GM21737 (cell line): ENCODE data around the gene KLHL6.
"Not testable (repeated sequence)": the region's sequence is repeated elsewhere in the genome, so short reads cannot be mapped to it uniquely, and the experiment has no call there.

Experiments
- ATAC-seq: cut with Tn5 transposase; IDR thresholded peaks from one replicate; pipeline ENCODE4 v1.9.1; 2021; ENCODE audit warnings: mild to moderate bottlenecking, moderate library complexity; ENCODE audit not compliant: unreplicated experiment

The KLHL6 gene

DNA sequence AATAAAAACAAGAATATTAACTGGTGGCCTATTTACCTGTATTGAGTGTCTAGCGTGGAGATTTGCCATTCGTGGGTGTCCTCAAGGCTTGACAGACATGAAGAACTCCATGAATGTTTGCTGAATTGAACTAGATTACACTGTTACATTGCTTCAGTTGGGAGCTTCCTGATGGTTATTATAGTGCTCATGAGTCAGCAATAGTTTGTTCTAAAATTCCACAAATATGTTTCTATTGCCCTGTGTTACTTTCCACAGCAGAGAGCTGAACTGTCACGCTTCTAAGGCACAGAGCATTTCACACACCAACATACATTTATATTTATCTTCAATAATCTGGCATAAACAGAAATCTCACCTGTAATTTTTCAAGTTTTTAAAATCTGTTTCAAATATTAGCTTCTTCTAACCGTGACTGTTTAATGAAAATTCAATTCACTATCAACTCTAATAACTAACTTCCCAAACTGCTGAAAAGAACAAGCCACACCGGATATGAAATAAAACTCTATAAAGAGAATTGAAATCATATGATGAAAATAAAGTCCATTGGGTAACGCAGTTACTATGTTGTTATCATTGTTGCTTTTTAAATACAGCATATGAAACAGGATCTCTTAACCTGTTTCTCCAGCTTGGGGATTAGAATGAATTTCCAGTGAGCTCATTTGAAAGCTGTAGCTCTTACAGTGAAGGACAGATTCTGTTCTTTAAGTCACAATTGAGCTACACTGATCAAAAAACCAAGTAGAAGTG, 65.9 kb downstream of the KLHL6 start:
- no peak for ATAC-seq

DNA sequence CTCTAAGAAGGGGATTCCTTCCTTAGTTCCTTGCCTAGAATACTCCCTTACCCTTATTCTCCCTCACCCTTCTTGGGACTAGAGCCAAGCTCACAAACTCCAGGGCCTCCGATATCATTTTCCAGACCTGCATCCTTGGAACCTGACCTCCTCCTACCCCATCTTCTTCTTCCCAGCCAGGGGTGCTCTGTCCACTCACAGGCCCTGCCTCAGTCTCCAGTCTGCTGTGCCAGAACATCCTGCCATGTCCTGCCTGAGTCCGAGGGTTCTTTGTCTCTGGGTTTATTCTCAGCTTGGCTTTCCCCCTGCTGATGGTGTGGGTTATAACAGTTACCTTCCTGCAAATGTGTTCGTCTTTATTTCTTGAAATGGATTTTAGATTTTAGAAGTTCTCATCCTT, 67.2 kb downstream of the KLHL6 start:
- ATAC-seq = no peak

- ATAC-seq = no peak
Observed at GRCh38 chr3:183487896-183488295, 67.6 kb downstream of the KLHL6 start.

DNA sequence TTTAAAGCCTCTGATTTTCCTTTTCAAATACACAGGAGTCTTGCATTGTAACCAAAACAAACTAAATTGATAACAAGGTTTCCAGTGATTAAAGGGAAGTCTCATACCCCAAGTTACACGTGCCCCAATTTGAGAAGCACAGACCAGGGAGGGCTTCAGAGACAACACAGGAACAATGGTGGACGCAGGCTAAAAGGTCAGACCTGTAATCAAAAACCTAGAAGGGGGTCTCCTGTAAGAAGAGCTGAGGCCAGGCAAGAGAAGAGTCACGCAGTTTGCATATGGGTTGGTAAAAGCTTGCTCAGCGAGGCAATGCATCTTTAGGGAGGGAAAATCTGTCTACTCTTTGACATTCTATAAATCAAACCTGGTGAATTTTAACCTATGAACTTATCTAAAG, 68.5 kb downstream of the KLHL6 start:
- ATAC-seq = no peak

- no peak for ATAC-seq
Observed at GRCh38 chr3:183486472-183486871, 69.0 kb downstream of the KLHL6 start.

DNA sequence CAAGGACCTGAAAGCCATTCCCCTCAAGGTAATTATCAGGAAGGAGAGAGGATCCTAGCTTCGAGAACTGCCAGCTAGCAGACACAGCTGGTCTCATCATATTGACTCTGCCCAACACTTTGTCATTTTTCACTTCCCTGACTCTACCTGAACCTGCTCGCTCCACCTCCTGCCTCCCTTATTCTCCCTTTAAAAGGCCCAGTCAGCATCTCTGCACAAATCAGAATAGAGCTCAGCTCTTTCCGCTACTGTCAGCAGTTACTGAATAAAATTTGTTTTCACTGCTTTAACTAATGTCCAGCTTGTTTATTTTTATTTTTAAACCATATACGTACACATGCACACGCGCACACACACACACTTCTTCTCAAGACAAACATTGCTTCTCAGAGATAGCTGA, 69.9 kb downstream of the KLHL6 start:
- no peak for ATAC-seq

- no peak for ATAC-seq
Observed at GRCh38 chr3:183485093-183485492, 70.4 kb downstream of the KLHL6 start.

GRCh38 chr3:183484431-183485075, 71.0 kb downstream of the KLHL6 start:
- no peak for ATAC-seq

DNA sequence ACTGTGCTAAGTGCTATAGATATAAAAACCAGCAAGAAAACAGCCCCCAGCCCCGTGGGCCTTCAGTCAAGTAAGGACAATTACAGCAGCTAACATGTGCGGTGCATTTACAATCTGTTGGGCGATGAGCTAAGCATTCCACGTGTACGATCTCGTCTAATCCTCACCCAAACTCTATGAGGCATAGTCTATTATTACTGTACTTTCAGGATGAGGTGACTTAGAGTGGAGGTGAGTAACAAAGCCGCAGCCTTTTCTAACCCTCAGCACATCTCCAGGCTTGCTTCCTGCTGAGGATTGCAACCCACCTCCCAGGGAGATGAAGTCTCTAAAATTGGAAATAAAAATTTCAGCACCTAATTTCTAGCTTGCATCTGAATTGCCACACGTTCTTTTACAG, 73.9 kb downstream of the KLHL6 start:
- ATAC-seq = no peak

GRCh38 chr3:183478501-183478900, 77.0 kb downstream of the KLHL6 start:
- ATAC-seq = no peak

DNA sequence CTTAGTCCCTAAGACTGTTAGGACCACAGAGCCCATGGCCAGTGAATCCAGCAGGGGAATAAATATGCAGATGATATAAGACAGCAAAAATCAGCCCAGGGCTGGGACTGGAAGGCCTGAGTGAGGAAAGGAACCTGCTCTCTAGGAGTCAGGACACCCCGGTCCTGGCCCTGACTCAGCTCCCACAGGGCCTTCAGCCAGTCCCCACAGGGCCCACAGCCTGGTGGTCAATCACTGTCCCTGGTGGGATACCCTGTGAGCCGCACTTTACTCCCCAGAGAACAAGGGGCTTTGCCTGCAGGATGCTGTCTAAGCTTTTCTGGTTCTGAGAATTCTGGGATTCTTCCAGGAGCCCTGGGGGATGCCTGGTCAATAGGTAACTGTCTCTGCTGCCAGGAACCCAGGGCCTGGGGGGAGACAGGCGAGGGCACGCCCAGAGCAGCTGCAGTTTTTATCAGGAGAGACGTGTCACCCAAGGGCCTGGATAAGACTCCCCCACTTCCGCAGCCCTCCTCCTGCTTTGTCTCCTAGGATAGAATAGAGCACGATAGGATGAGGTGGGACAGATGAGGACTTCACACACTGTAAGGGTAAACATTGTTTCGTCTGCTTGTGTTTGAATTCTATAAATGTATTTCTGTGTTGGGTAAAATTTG, 77.6 kb downstream of the KLHL6 start:
- ATAC-seq = no peak

- not testable (repeated sequence) for ATAC-seq
Observed at GRCh38 chr3:183475764-183476162, 79.7 kb downstream of the KLHL6 start.

- ATAC-seq = no peak
Observed at GRCh38 chr3:183475016-183475763, 80.3 kb downstream of the KLHL6 start.

- no peak for ATAC-seq
Observed at GRCh38 chr3:183473969-183474368, 81.5 kb downstream of the KLHL6 start.

GRCh38 chr3:183472155-183472554, 83.4 kb downstream of the KLHL6 start:
- ATAC-seq = no peak

- no peak for ATAC-seq
Observed at GRCh38 chr3:183468424-183468823, 87.1 kb downstream of the KLHL6 start.

DNA sequence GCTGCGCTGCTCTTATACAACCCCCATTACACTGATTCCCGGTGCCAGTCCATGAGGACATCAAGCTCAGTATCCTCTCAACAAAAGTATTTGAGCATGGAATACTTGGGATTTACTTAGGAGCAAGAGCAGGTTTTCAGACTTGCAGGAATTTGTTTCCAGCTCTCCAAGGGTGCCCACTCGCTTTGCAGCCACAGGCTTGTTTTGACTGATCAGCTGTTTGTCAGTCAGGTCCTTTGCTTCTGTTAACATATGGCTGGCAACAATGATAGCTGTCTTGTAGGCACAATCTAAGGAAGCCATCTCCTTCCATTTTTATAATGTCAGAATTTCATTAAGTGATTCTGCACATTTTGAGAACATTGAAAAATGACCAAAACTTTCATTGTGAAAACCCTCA, 88.9 kb downstream of the KLHL6 start:
- ATAC-seq = no peak

DNA sequence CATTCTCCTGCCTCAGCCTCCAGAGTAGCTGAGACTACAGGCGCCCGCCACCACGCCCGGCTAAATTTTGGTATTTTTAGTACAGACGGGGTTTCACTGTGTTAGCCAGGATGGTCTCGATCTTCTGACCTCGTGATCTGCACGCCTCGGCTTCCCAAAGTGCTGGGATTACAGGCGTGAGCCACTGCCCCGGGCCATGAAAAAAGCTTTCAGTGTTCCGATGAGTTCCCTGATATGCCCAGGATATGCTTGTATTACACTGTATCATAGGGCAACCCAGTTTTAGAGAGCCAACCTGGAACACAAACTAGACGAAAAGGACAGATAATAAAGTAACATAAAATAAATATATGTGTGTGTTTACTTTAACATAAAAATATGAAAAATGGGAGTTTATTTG, 89.8 kb downstream of the KLHL6 start:
- ATAC-seq = not testable (repeated sequence)

DNA sequence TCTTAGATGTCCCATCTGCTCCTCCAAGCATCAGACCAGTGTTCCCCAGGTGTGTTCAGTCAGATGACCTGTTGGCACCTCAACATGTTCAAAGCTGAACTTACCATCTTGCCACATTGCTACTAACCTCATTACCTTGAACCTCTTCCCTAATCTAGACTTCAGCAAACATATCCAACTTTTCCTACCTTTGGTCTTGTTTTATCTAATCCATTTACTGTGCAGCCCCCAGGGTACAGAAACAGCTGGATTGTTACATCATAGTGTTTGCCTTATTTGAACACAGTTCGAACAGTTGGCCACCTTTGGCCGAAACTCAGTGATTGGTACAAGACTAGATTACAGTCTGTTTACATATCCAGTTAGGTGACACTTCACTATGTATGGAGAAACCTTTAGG, 91.0 kb downstream of the KLHL6 start:
- no peak for ATAC-seq

DNA sequence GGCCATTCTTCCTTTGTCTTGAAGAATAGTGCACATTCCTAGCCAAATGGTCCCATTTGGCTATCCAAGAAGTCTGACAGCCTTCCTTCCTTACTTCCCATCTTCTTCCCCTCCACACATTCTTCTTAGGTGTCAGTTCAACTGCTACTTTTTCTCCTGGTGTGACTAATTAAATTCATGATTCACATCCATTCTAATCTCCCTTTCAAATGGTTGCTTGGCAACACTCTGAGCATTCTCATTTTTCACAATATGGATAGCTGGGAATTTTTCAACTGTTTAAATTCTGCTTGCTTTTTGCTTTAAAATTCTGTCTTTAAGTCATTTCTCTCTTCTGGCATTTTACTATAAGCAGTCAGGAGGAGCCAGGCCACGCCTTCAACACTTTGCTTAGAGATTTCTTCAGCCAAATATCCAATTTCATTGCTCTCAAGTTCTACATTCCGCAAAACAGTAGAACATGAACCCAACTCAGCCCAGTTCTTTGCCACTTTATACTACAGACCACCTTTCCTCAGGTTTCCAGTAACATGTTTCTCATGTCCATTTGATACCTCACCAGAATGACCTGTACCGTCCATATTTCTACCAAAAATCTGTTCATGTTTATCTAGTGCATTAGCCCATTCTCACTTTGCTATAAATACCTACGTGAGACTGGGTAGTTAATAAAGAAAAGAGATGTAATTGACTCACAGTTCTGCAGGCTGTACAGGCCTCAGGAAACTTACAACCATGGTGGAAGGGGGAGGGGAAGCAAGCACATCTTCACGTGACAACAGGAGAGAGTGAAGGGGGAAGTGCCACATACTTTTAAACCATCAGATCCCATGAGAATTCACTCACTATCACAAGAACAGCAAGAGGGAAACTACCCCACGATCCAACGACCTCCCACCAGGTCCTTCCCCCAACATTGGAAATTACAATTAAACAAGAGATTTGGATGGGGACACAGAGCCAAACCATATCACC, 95.1 kb downstream of the KLHL6 start:
- no peak for ATAC-seq
